Femur (tissue), 1 donor: ENCODE data around the gene TIAM2.
A peak's percentile ranks its signal among the peaks of the same experiment; 100 is the strongest.
"Not testable (repeated sequence)": the region's sequence is repeated elsewhere in the genome, so short reads cannot be mapped to it uniquely, and the experiment has no call there.

Experiments used
- DNase-seq: peaks from one replicate; pipeline ENCODE4 v3.0.0-alpha.2; 2017

Gene TIAM2

GRCh38 chr6:155212106-155212505 lies 217.0 kb downstream of the TIAM2 start:
- no peak for DNase-seq

- DNase-seq = peak; percentile 53
Measured at GRCh38 chr6:155212616-155213380, 217.7 kb downstream of the TIAM2 start.

- DNase-seq = no peak
Measured at GRCh38 chr6:155213611-155214372, 218.7 kb downstream of the TIAM2 start.

- no peak for DNase-seq
Measured at GRCh38 chr6:155215906-155216305, 220.8 kb downstream of the TIAM2 start.

- no peak for DNase-seq
Measured at GRCh38 chr6:155216312-155217046, 221.4 kb downstream of the TIAM2 start.

GRCh38 chr6:155218711-155219110 lies 223.6 kb downstream of the TIAM2 start:
- not testable (repeated sequence) for DNase-seq

GRCh38 chr6:155219299-155219698 lies 224.2 kb downstream of the TIAM2 start:
- no peak for DNase-seq

- DNase-seq = peak; percentile 29
Measured at GRCh38 chr6:155219858-155220301, 224.8 kb downstream of the TIAM2 start.

GRCh38 chr6:155221086-155221485 lies 226.0 kb downstream of the TIAM2 start:
- DNase-seq = no peak

- DNase-seq = no peak
Measured at GRCh38 chr6:155222506-155222905, 227.4 kb downstream of the TIAM2 start.

GRCh38 chr6:155223646-155224451 lies 228.7 kb downstream of the TIAM2 start:
- DNase-seq = no peak

- no peak for DNase-seq
Measured at GRCh38 chr6:155224618-155225017, 229.5 kb downstream of the TIAM2 start.

- DNase-seq = no peak
Measured at GRCh38 chr6:155227046-155227445, 231.9 kb downstream of the TIAM2 start.

- DNase-seq = peak; percentile 38
Measured at GRCh38 chr6:155228546-155229166, 233.5 kb downstream of the TIAM2 start.

- not testable (repeated sequence) for DNase-seq
Measured at GRCh38 chr6:155230975-155231374, 235.9 kb downstream of the TIAM2 start.

- DNase-seq = no peak
Measured at GRCh38 chr6:155232848-155233247, 237.7 kb downstream of the TIAM2 start.

- no peak for DNase-seq
Measured at GRCh38 chr6:155234167-155234566, 239.1 kb downstream of the TIAM2 start.

GRCh38 chr6:155234687-155235086 lies 239.6 kb downstream of the TIAM2 start:
- no peak for DNase-seq

- no peak for DNase-seq
Measured at GRCh38 chr6:155235087-155235486, 240.0 kb downstream of the TIAM2 start.

- DNase-seq = no peak
Measured at GRCh38 chr6:155237613-155238012, 242.5 kb downstream of the TIAM2 start.

GRCh38 chr6:155240905-155241600 lies 245.9 kb downstream of the TIAM2 start:
- DNase-seq = no peak
